Natural killer cell (primary cell): ENCODE measurements around the gene NOL4L. TPM values are rescaled to one million over a fixed set of nuclear protein-coding genes. Genes with fewer than 3 reads are reported as not detected.

Source experiments
- ATAC-seq, 3 donors: fragments of 150-1000 bp in 2 of 3; fragments of 200-7000 bp in 1 of 3; cut with Tn5 transposase; 1 replicate in 1 of 3; 2 replicates in 2 of 3; pipeline ENCODE4 v1.10.0; 2021; ENCODE audit warnings: mild to moderate bottlenecking in 2 of 3, moderate library complexity in 2 of 3
- DNase-seq, 2 donors: peaks; one replicate each; pipeline versions ENCODE4 v3.0.0 to v3.0.0-alpha.2; 2013 to 2021; ENCODE audit warnings: mixed read lengths in 1 of 2
- H3K27ac ChIP-seq: one replicate; pipeline ENCODE4 v1.5.1; 2013; ENCODE audit warnings: mild to moderate bottlenecking, low read length
- H3K27me3 ChIP-seq: one replicate; pipeline ENCODE4 v1.6.1; 2013; ENCODE audit warnings: low read length; ENCODE audit not compliant: control insufficient read depth, insufficient read depth
- H3K36me3 ChIP-seq: one replicate; pipeline ENCODE4 v1.6.1; 2013; ENCODE audit warnings: low read length; ENCODE audit not compliant: control insufficient read depth, insufficient read depth
- H3K4me1 ChIP-seq: one replicate; pipeline ENCODE4 v1.6.1; 2013; ENCODE audit warnings: low read length; ENCODE audit not compliant: control insufficient read depth, insufficient read depth
- H3K4me3 ChIP-seq: one replicate; pipeline ENCODE4 v1.5.1; 2013; ENCODE audit warnings: low read length
- H3K9me3 ChIP-seq: one replicate; pipeline ENCODE4 v1.6.1; 2013; ENCODE audit warnings: low read length; ENCODE audit not compliant: control insufficient read depth, insufficient read depth
- H3K27ac Mint-ChIP-seq, 2 donors: one replicate each; pipeline ENCODE4 v1.8.0; 2022; ENCODE audit warnings: mild to moderate bottlenecking in 2 of 2, mixed read lengths in 2 of 2, moderate library complexity in 1 of 2
- H3K27me3 Mint-ChIP-seq, 2 donors: one replicate each; pipeline ENCODE4 v1.8.0; 2022; ENCODE audit warnings: low read depth in 2 of 2, mixed read lengths in 2 of 2
- H3K36me3 Mint-ChIP-seq: one replicate; pipeline ENCODE4 v1.8.0; 2022; ENCODE audit warnings: mixed read lengths
- H3K4me1 Mint-ChIP-seq, 2 donors: one replicate each; pipeline ENCODE4 v1.8.0; 2022; ENCODE audit warnings: mixed read lengths in 2 of 2
- H3K4me3 Mint-ChIP-seq: one replicate; pipeline ENCODE4 v1.8.0; 2022; ENCODE audit warnings: mild to moderate bottlenecking, moderate library complexity, mixed read lengths
- H3K9me3 Mint-ChIP-seq, 2 donors: one replicate each; pipeline ENCODE4 v1.8.0; 2022; ENCODE audit warnings: mixed read lengths in 2 of 2
- CTCF ChIP-seq: fragments of 200-600 bp; IDR thresholded peaks from one replicate; pipeline ENCODE4 v1.8.0; 2022; ENCODE audit warnings: antibody characterized with exemption
- WGBS: methylation state at CpG from one replicate; pipeline ENCODE4 v1.1.7; 2013; ENCODE audit warnings: missing lambda C conversion rate; ENCODE audit not compliant: insufficient coverage; 5-methylcytosine and 5-hydroxymethylcytosine counted together
- intact Hi-C: fragments of 100-400 bp; cut with micrococcal nuclease; formaldehyde crosslinking; loops from one replicate; pipeline ENCODE4 v1.14.2; 2022
- total RNA-seq, 4 donors: library from RNA; stranded (reverse); fragments of 120-200 nt in 1 of 4; gene quantifications; one replicate each; pipeline versions ENCODE4 v1.2.3 to v1.2.4, GENCODE V29; 2013 to 2022

The NOL4L gene
- total RNA-seq, 3 donors from 2014 or later (not counting 1 experiment from before 2014, with no cell fraction given): 101 to 136 (median 114) TPM

DNA sequence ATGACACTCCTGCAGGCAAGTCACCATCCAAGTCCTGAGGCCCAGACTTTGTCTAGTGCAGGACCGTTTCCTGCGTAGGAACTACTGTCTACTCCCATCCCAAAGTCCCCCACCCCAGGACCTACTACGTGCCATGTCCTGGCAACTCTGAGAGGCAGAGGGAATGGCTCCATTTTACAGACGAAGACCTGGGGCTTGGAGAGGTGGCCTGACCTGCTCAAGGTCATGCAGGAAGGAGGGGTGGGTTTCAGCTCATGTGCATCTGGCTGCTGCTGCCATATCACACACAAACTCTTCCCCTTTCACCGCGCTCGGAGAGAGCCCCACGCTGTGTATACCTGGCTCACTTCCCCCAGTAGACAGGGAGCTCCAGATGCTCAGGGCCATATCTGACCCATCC lies 1.2 kb upstream of the NOL4L start:
- Histone ChIP-seq H3K9me3 (no peaks in the 10 kb centered on the region), H3K36me3 (no peaks in the 10 kb centered on the region), H3K27me3 (no peaks in the 10 kb centered on the region), H3K4me3 (no peak overlapping the region), H3K27ac (no peak overlapping the region), H3K4me1 (peaks cover 31% of the 10 kb centered on the region)
- Mint-ChIP-seq H3K27ac (peak overlapping the region; percentile 80 to 90), H3K4me3 (peak overlapping the region; percentile 96), H3K27me3 (no peaks in the 10 kb centered on the region), H3K9me3 (no peaks in the 10 kb centered on the region), H3K4me1 (peaks cover 31 to 46% of the 10 kb centered on the region in 2 donors), H3K36me3 (no peaks in the 10 kb centered on the region)
- WGBS: 57% methylated on average over 6 of the region's 8 CpGs
- TF ChIP-seq CTCF: no peak
- intact Hi-C loops: no loop called here
- peak in 1 of 2 donors; percentile 28 for DNase-seq
- ATAC-seq: no peak

DNA sequence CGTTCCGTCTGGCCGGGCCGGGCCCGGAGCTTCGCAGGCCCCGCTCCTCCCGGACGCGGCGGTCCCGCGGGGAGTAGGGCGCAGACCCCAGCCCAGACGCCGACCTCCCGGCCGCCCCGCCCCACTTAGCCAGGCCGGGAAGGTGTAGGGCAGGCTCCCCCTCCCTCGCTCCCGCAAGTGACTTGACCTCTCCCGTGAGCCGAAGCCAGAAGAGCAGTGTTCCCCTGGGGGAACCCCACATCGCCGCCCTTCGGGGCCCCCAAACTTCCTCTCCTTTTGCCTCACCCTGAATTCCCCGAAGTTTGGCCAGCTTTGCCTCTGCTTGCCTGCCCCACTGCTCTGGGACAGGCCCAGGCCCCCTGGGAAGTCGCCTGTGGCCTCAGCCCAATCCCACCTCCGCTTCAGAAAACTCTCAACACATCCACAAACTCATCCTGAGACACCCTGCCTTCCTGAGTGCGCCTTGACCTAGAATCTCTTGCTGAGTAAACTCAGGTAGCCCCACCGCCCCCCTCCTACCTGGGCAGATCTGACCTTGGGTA lies 524 bp upstream of the NOL4L start:
- Histone ChIP-seq H3K27me3 (no peaks in the 10 kb centered on the region), H3K4me1 (peaks cover 38% of the 10 kb centered on the region), H3K27ac (no peak overlapping the region), H3K9me3 (no peaks in the 10 kb centered on the region), H3K4me3 (peak overlapping the region; percentile 4), H3K36me3 (no peaks in the 10 kb centered on the region)
- ATAC-seq (no peak), DNase-seq (peak in 1 of 2 donors; percentile 49)
- H3K27ac Mint-ChIP-seq: peak overlapping the region; percentile 80 to 90
- WGBS: 8% methylated on average over 32 of the region's 32 CpGs
- no peaks in the 10 kb centered on the region for H3K27me3 Mint-ChIP-seq
- H3K9me3 Mint-ChIP-seq: no peaks in the 10 kb centered on the region
- TF ChIP-seq CTCF: no peak
- peak overlapping the region; percentile 96 for H3K4me3 Mint-ChIP-seq
- no peaks in the 10 kb centered on the region for H3K36me3 Mint-ChIP-seq
- H3K4me1 Mint-ChIP-seq: peaks cover 37 to 52% of the 10 kb centered on the region in 2 donors
- intact Hi-C loops: loop anchor here (2.0 kb wide), 1 partner anchor 17 kb away; no protein-coding TSS in a partner anchor

DNA sequence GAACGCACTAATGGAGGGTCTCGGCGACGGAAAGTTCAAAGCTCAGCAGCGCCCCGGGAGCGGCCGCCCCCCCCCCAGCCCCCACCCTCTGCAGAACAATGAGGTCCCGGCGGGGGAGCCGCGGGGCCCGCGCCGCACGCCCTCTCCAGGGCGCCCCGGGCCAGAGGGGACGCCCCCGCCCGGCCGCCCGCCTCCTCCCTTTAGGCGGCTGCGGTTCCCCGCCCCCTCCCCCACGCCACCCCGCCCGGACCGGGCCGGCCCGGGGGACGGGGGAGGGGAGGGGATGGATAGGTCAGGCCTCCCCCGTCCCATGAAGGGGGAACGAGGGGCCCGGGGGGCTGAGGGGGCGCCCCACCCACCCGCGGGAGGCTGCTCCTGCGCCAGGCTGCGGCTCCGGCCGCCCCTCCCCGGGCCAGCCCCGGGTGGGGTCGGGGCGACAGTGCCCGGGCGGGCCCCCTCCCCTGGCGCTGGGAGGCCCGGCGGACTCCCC lies 1.5 kb downstream of the NOL4L start:
- Mint-ChIP-seq H3K36me3 (no peaks in the 10 kb centered on the region), H3K9me3 (no peaks in the 10 kb centered on the region), H3K27ac (peak overlapping the region in 1 of 2 donors; percentile 70), H3K27me3 (no peaks in the 10 kb centered on the region), H3K4me1 (peaks cover 52 to 65% of the 10 kb centered on the region in 2 donors), H3K4me3 (peak overlapping the region; percentile 21)
- Histone ChIP-seq H3K4me3 (no peak overlapping the region), H3K27me3 (no peaks in the 10 kb centered on the region), H3K36me3 (no peaks in the 10 kb centered on the region), H3K27ac (no peak overlapping the region), H3K9me3 (no peaks in the 10 kb centered on the region), H3K4me1 (peaks cover 50% of the 10 kb centered on the region)
- WGBS: 0% methylated on average over 28 of the region's 52 CpGs
- no peak for TF ChIP-seq CTCF
- peak; percentile 20 to 31 (median 26) for ATAC-seq
- intact Hi-C loops: loop anchor here (2.0 to 5.0 kb wide), 2 partner anchors 15 to 46 kb away; no protein-coding TSS in a partner anchor
- peak in 1 of 2 donors; percentile 51 for DNase-seq
